Amniotic epithelial cell (primary cell): ENCODE results near the gene FAM241A.

ENCODE experiments used
- DNase-seq: peaks from one replicate; pipeline ENCODE4 v3.0.0-alpha.2; 2010; ENCODE audit warnings: low read depth

Gene FAM241A

DNA sequence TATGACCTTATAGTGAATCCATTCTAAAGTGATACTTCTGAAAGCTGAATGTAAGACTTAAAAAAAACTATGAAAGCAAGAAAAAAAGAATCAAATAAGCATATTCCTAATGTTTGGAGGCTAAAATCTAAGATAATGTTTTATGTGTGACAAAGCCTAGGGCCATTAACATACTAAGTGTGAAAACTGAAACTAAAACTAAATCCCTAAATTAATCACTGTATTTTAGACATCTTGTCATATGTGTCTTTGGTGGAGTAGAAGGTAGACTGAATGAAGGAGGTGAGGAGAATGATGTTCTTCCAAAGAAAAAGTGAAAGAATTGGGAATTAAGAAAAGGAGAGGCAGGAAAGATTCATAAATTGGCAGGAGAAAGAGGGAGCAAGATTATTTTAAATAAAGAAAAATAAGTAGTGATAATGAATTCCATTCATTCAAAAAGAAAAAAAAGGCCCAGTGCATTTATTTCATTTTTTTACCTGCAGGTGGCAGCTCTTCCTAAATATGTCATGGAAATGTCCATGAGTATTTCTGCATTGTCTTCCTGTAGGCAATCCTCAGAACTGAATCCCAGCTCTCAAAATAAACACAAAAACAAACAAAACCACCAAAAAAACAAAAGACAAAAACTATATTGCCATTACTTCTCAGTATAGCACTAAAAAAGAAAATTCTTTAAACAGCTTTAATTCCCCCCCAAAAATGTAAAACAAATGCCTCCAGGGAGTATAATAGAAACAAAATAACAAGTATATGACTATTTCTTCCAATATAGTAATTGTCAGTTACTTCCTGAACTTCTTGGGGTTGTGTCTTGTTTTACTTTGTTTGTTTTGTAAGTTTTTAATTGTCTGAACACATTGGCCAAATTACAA lies 69.4 kb downstream of the FAM241A start:
- DNase-seq = peak; percentile 53

DNA sequence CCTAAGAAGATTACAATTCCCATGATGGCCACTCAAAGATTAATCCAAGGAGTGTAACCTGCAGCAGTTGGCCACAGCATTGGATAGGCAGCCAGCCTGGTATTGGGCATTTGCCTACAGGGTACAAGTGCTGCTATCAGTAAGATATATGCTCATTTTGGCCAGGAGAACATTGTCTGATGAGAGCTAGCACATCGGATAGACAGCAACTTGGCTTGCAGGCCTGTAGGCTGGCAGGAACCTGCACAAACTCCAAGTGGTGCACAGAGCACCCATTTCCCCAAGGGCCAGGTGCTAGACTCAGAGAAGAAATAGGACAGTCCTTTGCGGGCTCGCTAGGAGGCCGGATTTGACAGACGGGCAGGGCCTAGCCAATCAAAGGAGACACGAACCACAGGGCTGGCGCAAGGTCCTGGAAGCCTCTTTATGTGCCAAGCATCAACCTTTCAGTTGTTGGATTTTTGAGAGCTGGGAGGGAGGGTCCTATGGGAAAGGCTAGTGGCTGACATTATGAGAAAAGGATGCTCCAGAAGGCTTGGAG lies 74.6 kb downstream of the FAM241A start:
- DNase-seq = no peak

DNA sequence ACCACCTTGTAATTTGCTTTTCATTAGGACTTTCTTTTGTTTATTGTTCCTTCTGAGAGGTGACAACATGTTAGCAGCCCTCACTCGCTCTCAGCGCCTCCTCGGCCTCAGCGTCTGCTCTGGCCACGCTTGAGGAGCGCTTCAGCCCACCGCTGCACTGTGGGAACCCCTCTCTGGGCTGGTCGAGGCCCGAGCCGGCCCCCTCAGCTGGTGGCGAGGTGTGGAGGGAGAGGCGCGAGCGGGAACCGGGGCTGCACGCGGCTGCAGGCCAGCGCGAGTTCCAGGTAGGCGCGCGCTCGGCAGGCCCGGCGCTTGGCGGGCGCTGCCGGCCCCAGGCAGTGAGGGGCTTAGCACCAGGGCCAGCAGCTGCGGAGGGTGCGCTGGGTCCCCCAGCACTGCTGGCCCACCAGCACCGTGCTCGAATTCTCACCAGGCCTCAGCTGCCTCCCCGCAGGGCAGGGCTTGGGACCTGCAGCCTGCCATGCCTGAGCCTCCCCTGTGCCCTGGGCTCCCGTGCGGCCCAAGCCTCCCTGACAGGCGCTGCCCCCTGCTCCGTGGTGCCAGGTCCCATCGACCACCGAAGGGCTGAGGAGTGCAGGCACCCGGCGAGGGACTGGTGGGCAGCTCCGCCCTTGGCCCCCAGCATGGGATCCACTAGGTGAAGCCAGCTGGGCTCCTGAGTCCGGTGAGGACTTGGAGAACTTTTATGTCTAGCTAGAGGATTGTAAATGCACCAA lies 77.1 kb downstream of the FAM241A start:
- DNase-seq = no peak

DNA sequence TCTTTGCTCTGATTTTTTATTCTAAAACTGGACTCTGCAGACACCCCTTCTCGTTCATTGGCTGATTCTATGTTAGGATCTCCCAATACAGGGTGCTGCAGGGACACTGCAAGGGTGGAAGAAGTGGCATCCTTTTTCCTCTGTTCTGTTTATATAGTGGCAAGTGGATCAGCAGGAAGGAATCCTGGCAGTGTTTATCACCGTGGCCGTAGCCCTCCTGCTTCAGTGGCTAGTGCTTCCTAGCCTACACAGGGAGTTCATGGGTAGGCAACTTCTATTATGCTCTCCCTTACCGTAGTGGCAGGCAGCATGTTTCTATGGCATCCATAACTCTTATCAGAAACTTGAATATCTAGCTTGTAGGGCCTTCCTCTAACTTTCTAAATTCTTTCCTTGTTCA lies 79.9 kb downstream of the FAM241A start:
- DNase-seq = no peak

DNA sequence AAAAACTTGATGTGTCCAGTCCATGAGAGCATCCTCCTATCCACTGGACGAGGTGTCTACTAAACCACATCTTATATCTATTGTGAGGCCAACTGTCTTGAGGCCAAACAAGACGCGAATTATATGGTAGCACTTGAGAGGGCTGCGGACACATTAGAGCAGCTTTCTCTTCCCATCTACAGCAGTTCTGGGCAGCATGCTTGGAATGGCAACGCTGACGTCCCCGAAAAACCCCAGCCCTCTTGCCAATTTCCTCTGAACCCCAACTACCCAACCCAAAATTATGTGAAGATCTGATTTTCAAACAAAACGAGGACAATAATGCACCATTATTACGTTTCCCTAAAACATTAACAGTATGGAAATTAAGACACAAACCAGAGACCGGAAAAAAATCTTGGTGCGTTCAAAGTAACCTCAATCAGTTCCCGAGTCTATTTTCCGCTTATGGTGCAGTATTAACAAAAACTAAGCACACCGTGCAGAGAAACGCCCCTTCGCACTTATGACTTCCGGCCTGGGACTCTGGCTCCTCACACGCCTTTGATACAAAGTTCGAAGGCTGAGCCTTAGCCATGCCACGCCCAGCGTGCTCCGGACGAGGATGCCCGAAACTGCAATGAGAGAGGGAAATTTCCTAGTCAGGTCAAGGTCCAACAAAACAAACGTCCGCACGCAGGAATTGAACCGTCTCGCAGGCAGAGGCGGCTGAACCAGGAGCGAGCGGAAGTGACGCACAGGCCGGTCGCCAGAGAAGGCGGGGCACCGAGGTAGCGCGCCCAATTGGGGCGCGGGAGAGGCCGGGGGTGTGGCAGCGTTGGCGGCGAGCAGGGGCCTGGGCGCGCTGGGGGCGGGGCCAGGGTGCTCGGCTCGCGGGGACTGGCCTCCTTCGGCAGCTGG lies 85.9 kb downstream of the FAM241A start:
- DNase-seq = peak; percentile 94

DNA sequence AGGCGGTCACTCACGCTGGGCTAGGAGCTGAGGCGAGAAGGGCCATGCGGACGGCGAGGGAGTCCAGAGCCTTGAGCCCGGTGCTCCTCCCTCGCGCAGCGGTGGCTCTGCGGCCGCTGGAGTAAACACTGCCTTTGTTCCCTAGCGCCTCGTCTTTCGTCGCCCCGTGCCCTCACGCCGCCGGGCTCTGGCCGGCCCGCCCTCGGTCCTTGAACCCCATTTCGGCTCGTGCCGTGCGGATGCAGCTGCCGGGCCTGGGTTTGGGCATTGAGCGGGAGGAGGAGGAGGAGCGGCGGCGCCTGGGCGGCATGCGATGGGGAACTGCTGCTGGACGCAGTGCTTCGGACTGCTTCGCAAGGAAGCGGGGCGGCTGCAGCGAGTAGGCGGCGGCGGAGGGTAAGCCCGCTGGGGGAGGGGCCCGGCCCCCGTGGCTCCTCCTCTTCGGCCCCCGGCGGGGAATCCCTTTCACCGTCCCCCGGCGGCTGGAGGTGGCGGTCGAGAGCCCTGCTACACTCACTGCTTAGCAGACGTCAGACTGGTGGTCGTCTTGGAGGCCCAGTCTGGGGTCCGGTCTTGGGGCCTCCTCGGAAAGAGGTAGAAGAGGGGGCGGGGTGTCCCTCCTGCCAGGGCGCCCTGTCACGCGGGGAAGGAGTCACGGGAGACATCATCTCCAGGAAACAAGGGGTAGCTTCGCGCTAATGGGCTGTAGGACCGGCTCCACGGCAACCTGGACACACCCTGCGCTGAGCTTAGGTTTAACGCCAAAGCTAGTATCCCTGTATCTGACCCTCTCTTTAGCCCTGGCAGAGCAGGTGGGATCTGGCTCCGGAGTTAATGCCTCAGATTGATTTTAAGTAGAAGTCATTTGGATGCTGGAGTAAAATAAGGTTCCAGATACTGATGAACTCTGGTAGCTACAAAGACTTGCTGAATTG lies 86.8 kb downstream of the FAM241A start, which contains the start of gene AP1AR:
Gene AP1AR, plus strand, starts transcription at position 9 of the 935 bp plus-strand sequence. Its CDS starts 305 bp downstream, at position 314.
- peak; percentile 59 for DNase-seq

DNA sequence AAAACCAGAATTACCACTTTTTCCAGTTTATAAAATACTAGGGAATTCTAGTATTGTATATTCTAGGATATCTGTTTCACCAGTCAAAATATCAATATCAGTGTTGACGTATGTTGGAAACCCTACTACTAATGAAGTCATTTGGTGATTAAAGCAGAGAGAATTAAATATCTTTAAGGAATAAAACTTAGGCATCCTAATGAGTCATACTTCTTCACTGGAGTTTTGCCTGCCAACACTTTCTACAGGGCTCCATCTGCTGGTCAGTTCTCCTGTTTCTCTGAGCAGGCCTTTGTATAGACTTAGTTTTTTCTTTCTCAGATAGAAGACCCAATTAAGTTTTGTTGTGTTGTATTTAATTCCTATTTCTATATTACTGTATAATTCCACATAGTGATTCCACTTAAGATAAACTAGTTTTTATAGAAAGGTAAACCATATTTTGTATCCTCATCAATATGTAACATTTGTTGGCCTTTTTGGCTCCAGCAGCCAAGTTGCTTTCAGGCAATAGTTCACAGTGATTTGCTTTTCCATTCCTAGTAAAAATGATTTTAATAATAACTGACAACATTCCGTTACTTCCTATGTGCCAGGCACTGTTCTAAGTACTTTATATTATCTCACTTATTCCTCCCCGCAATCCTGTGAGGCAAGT lies 89.8 kb downstream of the FAM241A start:
- peak; percentile 83 for DNase-seq

DNA sequence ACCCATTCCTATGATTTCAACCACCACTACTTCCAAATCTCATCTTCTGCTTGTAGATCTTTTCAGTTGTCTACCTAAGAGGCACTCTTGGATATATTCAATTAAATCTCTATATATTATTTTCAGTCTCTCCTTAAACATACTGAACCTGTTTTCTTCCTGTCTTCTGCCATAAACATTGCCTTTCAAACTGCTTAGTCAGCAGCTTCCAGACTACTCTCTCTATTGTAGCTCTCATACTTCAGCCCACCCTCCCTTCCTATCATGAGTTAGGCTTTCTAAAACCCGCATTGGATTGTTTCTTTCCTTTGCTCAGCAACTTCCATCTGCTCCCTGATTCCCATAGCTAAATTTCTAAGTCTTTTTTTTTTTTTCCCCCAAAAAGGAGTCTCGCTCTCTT lies 90.8 kb downstream of the FAM241A start:
- DNase-seq = no peak

DNA sequence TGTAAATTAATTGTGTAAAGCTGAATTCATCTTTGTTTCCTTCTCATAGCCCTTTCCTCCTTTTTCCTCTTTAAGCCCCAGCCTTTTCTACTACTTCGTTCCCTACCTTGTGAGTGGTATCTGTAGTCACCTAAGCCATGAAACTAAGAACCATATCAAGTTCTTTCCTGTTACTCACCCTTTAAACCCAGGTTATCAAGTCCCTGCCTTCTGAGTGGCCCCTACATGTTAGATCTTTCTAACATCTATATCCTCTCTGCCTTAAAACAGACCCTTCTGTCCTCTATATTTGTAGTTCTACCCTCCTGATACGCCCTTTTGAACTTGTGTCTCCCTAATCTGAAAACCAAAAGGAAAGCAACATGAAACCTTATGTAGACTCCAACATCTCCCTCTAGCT lies 93.6 kb downstream of the FAM241A start:
- no peak for DNase-seq
